DND-41 (cell line): ENCODE data around the gene LOXL3.
A peak's percentile ranks its signal among the peaks of the same experiment; 100 is the strongest.

ENCODE experiments used
- ATAC-seq: fragments of 200-7000 bp; cut with Tn5 transposase; 3 replicates; pipeline ENCODE4 v1.9.1; 2021; ENCODE audit warnings: low read depth; ENCODE audit not compliant: insufficient read depth
- DNase-seq: peaks from one replicate; pipeline ENCODE4 v3.0.0-alpha.2; 2020
- H2AFZ ChIP-seq: 2 replicates; pipeline ENCODE4 v1.6.0; 2012; ENCODE audit warnings: low read depth, low read length
- H3K27ac ChIP-seq: 2 replicates; pipeline ENCODE4 v1.5.1; 2012; ENCODE audit warnings: low read length, inconsistent platforms
- H3K27me3 ChIP-seq: fragments of 200-600 bp; sonication (generic); 2 replicates; pipeline ENCODE4 v1.6.0; 2012; ENCODE audit warnings: low read length, mild to moderate bottlenecking, inconsistent platforms; ENCODE audit not compliant: insufficient read depth, poor library complexity
- H3K36me3 ChIP-seq: 2 replicates; pipeline ENCODE4 v1.5.1; 2012; ENCODE audit warnings: low read length, inconsistent platforms; ENCODE audit not compliant: insufficient read depth
- H3K4me1 ChIP-seq: 2 replicates; pipeline ENCODE4 v1.5.1; 2012; ENCODE audit warnings: mild to moderate bottlenecking, low read length; ENCODE audit not compliant: insufficient read depth
- H3K4me2 ChIP-seq: 2 replicates; pipeline ENCODE4 v1.6.0; 2012; ENCODE audit warnings: mild to moderate bottlenecking, moderate library complexity, low read length, inconsistent platforms; ENCODE audit not compliant: insufficient read depth
- H3K4me3 ChIP-seq, 2 experiments: fragments of 200-600 bp in 1 of 2; shearing (Covaris generic) in 1 of 2; 2 replicates each; pipeline ENCODE4 v1.5.1; 2012 to 2016; ENCODE audit warnings: inconsistent platforms in 2 of 2, low read length in 2 of 2, mild to moderate bottlenecking in 2 of 2, low read depth in 1 of 2, moderate library complexity in 1 of 2
- H3K79me2 ChIP-seq: 2 replicates; pipeline ENCODE4 v1.6.0; 2012; ENCODE audit warnings: low read length, inconsistent platforms; ENCODE audit not compliant: insufficient read depth
- H3K9ac ChIP-seq: 2 replicates; pipeline ENCODE4 v1.6.0; 2012; ENCODE audit warnings: low read depth, mild to moderate bottlenecking, inconsistent platforms, low read length, moderate library complexity
- H3K9me3 ChIP-seq: 2 replicates; pipeline ENCODE4 v1.5.1; 2012; ENCODE audit warnings: low read length, moderate library complexity, mild to moderate bottlenecking, inconsistent platforms; ENCODE audit not compliant: insufficient read depth, severe bottlenecking
- H4K20me1 ChIP-seq: 2 replicates; pipeline ENCODE4 v1.6.0; 2012; ENCODE audit warnings: low read length; ENCODE audit not compliant: insufficient read depth
- EZH2 ChIP-seq: IDR thresholded peaks from 3 replicates; pipeline ENCODE4 v1.6.1; 2012; ENCODE audit warnings: borderline replicate concordance, low read depth, mild to moderate bottlenecking, moderate library complexity, low read length, inconsistent platforms; ENCODE audit not compliant: severe bottlenecking
- TF ChIP-seq, protein P1 (sequence below): IDR thresholded peaks from 2 replicates; pipeline ENCODE4 v1.5.1; 2012; ENCODE audit warnings: borderline replicate concordance, low read length, moderate library complexity, mild to moderate bottlenecking; ENCODE audit not compliant: poor library complexity, severe bottlenecking; ENCODE audit errors: extremely low read depth

The LOXL3 gene

DNA sequence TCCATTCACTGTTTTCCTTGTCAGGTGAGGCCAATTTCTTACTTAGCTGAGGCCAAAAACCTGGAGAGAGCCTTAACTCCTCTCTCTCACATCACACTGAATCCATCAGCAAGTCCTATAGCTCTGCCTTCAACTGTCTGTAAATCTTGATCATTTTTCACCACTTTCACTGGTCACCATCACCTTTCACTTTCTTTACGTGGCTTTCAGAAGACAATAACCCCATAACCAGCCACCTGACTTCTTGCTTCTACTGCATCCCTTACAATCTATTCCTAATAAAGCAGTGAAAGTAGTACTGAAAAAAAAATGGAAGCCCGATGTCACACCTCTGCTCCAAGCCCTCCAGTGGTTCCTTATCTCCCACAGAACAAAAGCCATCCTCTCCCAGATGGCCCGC lies 7.7 kb downstream of the LOXL3 start:
- TF ChIP-seq, protein P1, sequence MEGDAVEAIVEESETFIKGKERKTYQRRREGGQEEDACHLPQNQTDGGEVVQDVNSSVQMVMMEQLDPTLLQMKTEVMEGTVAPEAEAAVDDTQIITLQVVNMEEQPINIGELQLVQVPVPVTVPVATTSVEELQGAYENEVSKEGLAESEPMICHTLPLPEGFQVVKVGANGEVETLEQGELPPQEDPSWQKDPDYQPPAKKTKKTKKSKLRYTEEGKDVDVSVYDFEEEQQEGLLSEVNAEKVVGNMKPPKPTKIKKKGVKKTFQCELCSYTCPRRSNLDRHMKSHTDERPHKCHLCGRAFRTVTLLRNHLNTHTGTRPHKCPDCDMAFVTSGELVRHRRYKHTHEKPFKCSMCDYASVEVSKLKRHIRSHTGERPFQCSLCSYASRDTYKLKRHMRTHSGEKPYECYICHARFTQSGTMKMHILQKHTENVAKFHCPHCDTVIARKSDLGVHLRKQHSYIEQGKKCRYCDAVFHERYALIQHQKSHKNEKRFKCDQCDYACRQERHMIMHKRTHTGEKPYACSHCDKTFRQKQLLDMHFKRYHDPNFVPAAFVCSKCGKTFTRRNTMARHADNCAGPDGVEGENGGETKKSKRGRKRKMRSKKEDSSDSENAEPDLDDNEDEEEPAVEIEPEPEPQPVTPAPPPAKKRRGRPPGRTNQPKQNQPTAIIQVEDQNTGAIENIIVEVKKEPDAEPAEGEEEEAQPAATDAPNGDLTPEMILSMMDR = no peak
- TF ChIP-seq EZH2 = no peak
- Histone ChIP-seq H3K4me3 (no peak overlapping the region), H3K4me2 (no peak overlapping the region), H3K9ac (no peak overlapping the region), H3K4me1 (no peaks in the 10 kb centered on the region), H3K27ac (no peak overlapping the region), H3K9me3 (no peaks in the 10 kb centered on the region), H4K20me1 (no peaks in the 10 kb centered on the region), H3K27me3 (no peaks in the 10 kb centered on the region), H3K79me2 (no peaks in the 10 kb centered on the region), H3K36me3 (no peaks in the 10 kb centered on the region), H2AFZ (no peak overlapping the region)
- ATAC-seq (no peak), DNase-seq (no peak)

DNA sequence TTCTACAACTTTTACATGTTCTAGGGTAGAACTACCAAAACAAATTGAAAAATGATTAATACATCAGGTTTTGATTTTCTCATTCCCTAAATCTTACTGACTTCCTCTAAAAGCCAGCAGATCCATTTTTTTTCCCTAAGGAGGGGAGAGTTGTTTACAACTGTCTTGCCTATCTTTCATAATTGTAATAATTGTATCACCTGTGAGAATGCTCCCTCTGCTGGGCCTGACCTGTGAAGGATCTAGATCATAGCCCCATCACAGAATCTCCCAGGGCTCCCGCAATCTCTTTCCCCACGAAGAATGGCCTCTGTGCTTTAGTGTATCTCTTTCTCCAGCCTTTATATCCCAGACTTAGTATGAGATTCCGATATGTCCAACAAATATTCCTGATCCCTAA lies 9.1 kb downstream of the LOXL3 start:
- ATAC-seq = peak; percentile 55; the same call in 1 of the 3 replicates

DNA sequence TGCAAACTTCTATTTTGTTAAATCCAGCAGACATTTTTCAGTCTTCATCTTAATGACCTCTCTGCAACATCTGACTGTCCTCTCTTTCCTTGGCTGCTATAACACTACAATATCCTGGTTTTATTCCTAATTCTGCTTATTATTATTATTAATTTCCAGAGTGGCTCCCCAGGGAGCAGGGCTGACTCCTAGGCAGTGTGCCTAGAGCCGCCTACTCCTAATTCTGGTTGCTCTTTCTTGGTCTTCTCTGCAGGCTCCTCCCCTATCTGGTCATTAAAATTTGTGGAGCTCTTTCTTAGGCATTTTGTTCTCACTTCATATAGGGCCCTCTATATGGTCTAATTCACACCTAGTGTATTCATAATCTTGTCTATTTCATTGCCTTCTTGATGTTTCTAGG lies 10.8 kb downstream of the LOXL3 start:
- TF ChIP-seq, protein P1 = no peak
- TF ChIP-seq EZH2 = no peak
- no peaks in the 10 kb centered on the region for H3K4me1 ChIP-seq
- no peak for ATAC-seq
- H3K4me2 ChIP-seq = no peak overlapping the region
- H4K20me1 ChIP-seq = no peaks in the 10 kb centered on the region
- no peak overlapping the region for H3K4me3 ChIP-seq
- no peaks in the 10 kb centered on the region for H3K79me2 ChIP-seq
- H3K27me3 ChIP-seq = peaks cover 4% of the 10 kb centered on the region
- no peak overlapping the region for H2AFZ ChIP-seq
- DNase-seq = no peak
- no peak overlapping the region for H3K9ac ChIP-seq
- no peak overlapping the region for H3K27ac ChIP-seq
- no peaks in the 10 kb centered on the region for H3K36me3 ChIP-seq
- no peaks in the 10 kb centered on the region for H3K9me3 ChIP-seq

More for the DNA sequence above, 9.1 kb downstream of the LOXL3 start:
- Histone ChIP-seq H3K4me1 (no peaks in the 10 kb centered on the region), H4K20me1 (no peaks in the 10 kb centered on the region), H3K36me3 (no peaks in the 10 kb centered on the region), H2AFZ (no peak overlapping the region), H3K9ac (no peak overlapping the region), H3K9me3 (no peaks in the 10 kb centered on the region), H3K79me2 (no peaks in the 10 kb centered on the region), H3K27me3 (no peaks in the 10 kb centered on the region), H3K27ac (no peak overlapping the region), H3K4me2 (no peak overlapping the region), H3K4me3 (no peak overlapping the region)
- no peak for DNase-seq
- TF ChIP-seq EZH2 = no peak
- TF ChIP-seq, protein P1 = peak; percentile 42

DNA sequence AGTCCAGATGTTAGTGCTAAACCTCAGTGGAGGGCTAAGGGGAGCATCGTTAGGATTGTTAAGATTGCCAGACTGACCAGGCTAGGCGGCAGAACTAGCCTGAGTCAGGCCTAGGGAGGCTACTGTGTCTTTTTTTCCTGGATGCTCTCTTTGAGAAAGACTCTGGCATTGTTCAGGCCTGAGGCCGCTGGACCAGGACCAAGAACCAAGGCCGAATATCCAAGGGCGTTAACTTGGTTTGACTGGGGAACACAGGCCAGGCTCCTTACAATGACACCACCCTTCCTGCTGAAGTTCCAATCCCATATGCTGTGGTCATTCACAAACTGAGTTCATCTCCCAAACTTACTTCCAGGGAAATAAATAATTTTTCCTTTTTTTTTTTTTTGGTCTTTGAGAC lies 13.5 kb downstream of the LOXL3 start:
- Histone ChIP-seq H4K20me1 (no peaks in the 10 kb centered on the region), H3K36me3 (no peaks in the 10 kb centered on the region), H3K27ac (no peak overlapping the region), H3K27me3 (peaks cover 5% of the 10 kb centered on the region), H3K4me1 (no peaks in the 10 kb centered on the region), H3K4me2 (no peak overlapping the region), H3K9me3 (no peaks in the 10 kb centered on the region), H2AFZ (no peak overlapping the region), H3K79me2 (no peaks in the 10 kb centered on the region), H3K9ac (no peak overlapping the region), H3K4me3 (no peak overlapping the region)
- TF ChIP-seq EZH2 = no peak
- TF ChIP-seq, protein P1 = no peak
- ATAC-seq (no peak), DNase-seq (no peak)
